Retina (tissue), 1 donor: ENCODE data around the gene GDNF.

ENCODE experiments used
- DNase-seq: peaks from one replicate; pipeline ENCODE4 v3.0.0-alpha.2; 2016

GDNF gene

GRCh38 chr5:37777432-37778130 is 62.3 kb downstream of the GDNF start:
- no peak for DNase-seq

- DNase-seq = no peak
These were observed 63.0 kb downstream of the GDNF start for GRCh38 chr5:37776826-37777225.

GRCh38 chr5:37774912-37775483 is 64.8 kb downstream of the GDNF start:
- DNase-seq = no peak

- no peak for DNase-seq
These were observed 66.0 kb downstream of the GDNF start for GRCh38 chr5:37773809-37774208.

GRCh38 chr5:37772255-37772654 is 67.6 kb downstream of the GDNF start:
- no peak for DNase-seq

- no peak for DNase-seq
These were observed 68.1 kb downstream of the GDNF start for GRCh38 chr5:37771731-37772130.

- no peak for DNase-seq
These were observed 68.6 kb downstream of the GDNF start for GRCh38 chr5:37771203-37771611.

- DNase-seq = no peak
These were observed 69.1 kb downstream of the GDNF start for GRCh38 chr5:37770786-37771185.

- no peak for DNase-seq
These were observed 70.0 kb downstream of the GDNF start for GRCh38 chr5:37769840-37770239.

GRCh38 chr5:37769108-37769507 is 70.7 kb downstream of the GDNF start:
- DNase-seq = no peak

- no peak for DNase-seq
These were observed 71.5 kb downstream of the GDNF start for GRCh38 chr5:37768371-37768770.

- no peak for DNase-seq
These were observed 71.9 kb downstream of the GDNF start for GRCh38 chr5:37767961-37768360.

GRCh38 chr5:37767251-37767650 is 72.6 kb downstream of the GDNF start:
- DNase-seq = no peak
